EH (cell line): ENCODE data around the gene SCAF8.

Experiments used
- DNase-seq: peaks from one replicate; pipeline ENCODE4 v3.0.0-alpha.2; 2015; ENCODE audit warnings: low read depth

Gene SCAF8

DNA sequence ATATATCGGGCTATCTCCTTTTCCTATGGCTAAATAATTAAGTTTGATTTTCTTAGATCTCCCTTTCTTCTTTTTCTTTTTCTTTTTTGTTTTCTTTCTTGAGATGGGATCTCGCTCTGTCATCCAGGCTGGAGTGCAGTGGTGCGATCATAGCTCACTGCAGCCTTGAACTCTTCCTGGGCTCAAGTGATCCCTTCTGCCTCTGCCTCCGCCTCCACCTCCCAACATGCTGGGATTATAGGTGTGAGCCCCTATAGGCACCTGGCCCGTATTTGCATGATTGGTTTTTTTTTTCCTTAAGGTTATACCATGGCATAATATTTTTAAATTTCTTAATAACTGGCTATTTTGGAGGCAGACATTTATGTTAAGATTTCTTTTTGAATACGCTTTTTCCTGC lies 106.3 kb downstream of the SCAF8 start:
- no peak for DNase-seq

DNA sequence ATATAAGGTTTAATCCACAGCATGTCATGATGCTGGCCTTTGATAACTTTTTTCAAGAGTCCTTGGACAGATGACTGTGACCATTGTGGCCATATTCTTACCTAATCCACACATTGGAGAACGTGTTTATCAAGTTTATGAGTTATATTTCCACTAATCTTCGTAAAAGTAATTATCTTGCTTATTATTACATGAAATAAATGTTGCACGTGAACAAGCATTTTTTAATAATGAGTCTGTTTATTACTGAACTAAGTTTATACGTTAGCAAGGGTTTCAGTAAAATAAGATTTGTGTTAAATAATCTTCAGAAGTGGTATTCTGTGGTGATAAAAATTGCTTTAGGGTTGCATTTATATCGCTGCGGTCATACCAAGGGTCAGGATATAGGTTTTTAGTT lies 107.1 kb downstream of the SCAF8 start:
- DNase-seq = no peak

DNA sequence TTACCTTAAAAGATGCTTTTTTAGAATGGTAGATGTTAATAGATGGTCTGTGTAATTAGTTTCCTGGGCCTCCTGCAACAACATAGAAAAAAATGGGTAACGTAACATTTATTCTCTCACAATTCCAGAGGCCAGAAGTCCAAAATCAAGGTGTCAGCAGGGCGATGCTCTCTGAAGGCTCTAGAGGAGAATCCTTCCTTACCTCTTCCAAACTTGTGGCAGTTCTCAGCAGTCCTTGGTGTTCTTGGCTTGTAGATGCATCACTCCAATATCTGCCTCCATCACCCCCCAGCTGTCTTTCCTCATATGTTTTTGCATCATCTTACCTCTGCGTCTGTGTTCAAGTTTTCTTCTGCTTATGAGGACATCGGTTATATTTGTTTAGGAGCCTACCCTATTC lies 107.9 kb downstream of the SCAF8 start:
- DNase-seq = no peak

DNA sequence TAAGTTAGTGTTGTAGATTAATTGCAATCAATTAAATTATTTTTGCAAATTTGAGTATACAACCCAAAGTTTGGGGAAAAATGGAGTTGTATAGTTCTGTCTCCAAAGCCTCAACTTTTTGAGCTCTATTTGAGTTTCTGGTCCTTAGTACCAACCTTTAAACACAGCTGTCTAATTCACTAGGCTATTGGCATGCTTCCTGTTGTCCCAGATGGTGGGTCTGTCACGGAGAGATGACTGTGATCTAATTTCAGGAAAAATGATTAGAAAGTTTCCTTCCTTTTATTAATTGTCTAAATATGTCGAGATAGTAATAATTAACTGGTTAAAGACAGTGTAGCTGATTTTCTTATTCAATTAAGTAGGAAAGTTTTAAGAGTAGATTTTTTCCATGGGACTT lies 109.6 kb downstream of the SCAF8 start:
- DNase-seq = no peak

DNA sequence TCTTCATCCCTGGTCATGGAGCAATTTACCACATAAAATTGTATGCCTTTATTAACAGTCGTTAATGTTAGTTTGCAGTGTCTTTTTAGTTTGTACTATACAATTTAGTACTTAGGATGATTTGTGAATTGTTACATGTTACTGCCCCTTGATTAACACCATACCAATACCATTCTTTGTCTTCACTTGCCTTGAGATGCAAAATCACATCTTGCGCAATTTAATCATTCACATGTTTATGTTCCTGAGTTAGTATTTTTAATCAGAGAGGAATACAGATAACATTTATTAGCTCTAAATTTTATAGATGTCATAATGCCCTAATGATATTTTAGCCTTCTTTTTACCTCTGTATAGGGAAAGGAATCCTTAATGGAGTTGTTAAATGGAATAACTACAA lies 114.1 kb downstream of the SCAF8 start:
- DNase-seq = peak; percentile 5

DNA sequence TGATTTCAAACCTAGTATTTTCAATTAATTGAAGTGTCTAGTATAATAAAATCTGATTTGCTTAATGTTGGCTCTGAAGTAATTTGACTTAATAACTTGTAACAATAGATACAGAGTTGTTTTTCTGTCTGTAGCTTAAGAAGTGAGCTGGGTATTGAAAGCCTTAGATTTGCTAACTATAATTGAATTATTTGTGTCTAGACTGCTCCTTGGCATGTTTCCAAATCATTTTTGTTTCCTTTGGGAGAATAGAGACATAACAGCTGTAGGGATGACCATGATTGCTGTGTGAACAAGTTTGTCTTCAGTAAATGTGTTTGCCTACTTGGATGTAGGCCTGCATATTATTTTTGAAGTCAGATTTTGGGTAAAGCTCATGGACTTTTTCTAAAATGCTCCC lies 115.4 kb downstream of the SCAF8 start:
- DNase-seq = peak; percentile 5

DNA sequence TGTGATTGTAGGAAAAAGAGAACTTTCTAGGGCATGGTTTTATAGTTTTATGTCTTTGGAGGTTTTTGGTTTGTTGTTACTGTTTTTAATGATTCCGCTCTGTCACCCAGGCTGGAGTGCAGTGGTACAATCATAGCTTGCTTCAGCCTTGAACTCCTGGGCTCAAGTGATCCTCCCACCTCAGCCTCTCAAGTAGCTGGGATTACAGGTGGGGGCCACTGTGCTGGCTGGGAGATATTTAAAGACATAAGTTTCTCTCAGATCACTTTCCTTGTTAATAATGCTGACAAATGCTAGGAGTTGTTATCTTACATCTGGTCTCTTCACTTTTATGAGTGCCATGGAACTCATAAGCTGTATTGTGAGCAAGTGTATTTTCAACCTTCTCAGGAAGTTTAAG lies 116.3 kb downstream of the SCAF8 start:
- no peak for DNase-seq

DNA sequence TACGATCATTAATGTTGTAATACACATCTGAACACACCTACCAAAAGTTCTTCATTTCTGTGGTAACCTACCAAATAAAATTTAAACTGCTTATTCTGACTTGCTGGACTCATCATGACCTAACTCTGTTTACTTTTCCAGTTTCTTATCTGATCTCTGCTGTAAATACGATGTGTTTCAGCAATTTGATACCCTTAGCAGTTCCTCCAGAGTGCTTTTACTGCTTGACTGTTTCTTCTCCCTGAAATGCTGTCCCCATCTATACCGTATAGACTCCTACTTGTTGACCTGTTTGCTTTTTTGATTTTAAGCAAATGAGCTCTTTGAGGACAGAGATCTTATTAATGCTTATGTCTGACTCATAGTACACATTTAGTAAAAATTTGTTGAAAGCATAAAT lies 119.5 kb downstream of the SCAF8 start:
- peak; percentile 71 for DNase-seq

DNA sequence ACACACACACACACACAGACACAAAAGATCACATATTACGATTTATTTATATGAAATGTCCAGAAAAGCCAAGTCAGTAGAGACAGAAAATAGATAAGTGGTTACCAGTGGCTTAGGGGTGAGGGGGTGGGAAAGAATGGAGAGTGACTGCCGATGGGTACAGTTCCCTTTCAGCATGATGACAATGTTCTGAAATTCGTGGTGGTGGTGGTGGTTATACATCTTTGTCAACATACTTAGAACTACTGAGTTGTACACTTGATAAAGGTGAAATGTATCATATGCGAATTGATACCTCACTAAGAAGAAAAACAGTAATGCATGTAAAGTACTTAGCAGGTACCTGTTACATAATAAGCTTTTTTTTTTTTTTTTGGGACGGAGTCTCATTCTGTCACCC lies 124.3 kb downstream of the SCAF8 start:
- no peak for DNase-seq

DNA sequence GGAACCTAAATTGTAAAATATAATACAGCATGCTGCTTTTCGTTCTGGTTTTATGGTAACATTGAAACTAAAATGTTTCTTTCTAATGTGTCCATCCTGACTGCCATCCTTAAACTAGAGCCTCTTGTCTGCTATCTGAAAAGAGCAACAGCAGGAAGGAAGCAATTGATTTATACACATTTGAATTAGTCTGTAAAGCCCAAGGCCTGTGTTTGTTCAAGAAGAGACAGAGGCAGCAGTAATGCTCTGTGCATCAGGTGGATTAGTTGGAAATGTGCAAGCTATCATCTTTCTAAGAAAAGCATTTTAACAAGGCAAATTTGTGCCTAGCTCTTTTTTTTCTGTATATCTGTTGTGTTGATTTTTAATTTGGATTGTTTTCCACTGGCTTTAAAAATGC lies 128.6 kb downstream of the SCAF8 start:
- DNase-seq = no peak

DNA sequence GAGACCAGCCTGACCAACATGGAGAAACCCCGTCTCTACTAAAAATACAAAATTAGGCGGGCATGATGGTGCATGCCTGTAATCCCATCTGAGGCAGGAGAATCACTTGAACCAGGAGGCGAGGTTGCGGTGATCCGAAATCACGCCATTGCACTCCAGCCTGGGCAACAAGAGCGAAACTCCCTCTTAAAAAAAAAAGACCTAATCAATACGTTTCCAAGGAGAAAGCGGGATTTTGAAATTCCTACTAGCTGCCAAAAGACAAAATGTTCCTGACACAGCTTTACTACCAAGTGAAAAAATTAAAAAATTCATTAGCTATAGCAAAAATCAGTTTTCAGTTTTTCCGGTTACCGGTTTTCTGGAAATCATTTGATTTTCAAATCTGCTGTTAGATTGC lies 129.3 kb downstream of the SCAF8 start:
- DNase-seq = no peak

DNA sequence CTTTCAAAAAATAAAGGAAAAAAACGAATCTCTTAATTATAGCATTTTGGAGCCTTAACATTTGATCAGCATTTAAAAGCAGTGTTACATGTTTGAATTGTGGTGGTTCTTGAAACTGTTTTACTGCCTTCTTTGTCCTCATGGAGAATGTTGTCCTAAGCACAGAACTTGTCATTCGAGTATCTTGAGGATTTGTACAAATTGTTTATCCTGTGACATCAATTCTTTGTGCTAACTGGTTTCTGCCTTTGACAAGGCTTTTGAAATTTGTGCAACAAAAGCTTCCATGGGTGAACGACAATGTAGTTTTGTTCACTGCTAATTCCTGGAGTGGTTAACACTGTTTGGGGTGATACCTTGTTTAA lies 130.8 kb downstream of the SCAF8 start:
- DNase-seq = no peak

DNA sequence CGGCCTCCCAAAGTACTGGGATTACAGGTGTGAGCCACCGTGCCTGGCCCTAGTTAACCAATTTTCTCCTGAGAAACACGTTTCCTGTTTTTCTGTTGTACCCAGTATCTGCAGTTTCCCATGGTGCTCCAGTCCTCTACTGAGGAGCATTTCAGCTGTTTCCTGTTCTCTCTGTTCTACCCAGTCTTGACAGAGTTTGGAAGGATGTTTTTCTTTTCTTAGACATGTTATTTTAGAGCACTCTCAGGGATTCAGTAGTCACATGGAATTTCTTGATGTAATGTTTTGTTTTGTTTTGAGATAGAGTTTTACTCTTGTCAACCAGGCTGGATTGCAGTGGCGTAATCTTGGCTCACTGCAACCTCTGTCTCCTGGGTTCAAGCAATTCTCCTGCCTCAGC lies 132.1 kb downstream of the SCAF8 start:
- DNase-seq = peak; percentile 64

DNA sequence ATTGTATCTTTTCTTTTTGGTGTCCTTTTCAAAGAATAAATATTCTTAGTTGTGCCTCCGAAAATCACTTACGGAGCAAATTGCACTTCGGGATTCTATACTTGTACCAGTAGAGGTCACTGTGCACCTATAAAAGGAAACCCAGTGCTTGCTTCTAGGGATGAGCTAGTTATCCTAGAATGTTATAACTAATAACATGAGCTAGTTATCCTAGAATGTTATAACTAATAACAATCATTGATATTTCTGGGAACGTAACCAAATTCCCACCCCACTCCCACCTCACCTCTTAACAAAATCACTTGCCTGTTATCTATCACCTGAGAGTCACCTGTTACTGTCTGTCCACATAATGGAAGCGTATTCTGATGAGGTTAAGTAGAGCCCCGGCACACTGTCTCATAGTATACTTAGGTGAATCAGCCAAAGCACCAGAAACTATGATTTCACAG lies 135.0 kb downstream of the SCAF8 start:
- peak; percentile 73 for DNase-seq

DNA sequence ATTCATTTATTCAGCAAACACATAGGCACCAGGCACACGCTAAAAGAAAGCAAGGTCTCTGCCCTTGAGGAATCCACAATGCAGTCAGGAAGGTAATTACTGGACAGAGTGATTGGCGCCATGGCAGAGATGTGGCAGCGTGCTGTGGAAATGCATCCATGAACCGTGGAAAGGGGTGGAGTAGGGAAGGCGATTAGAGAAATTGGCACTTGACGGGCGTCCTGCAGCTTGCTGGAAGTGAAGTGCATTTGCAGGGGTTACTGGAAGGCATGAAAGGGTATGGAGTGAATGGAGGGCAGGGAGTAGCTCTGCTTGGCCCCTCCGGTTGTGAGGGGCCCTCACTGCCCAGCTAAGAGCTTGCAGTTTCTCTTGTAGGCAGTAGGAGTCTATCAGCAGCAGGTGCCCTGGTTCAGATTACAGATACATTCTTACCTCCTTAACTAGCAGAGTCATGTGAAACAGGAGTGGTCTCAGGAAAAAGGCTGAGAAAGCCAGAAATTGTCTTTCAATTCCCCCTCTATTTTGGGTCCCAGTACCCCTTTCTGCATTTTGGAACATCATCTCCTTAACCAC lies 139.4 kb downstream of the SCAF8 start:
- DNase-seq = no peak

DNA sequence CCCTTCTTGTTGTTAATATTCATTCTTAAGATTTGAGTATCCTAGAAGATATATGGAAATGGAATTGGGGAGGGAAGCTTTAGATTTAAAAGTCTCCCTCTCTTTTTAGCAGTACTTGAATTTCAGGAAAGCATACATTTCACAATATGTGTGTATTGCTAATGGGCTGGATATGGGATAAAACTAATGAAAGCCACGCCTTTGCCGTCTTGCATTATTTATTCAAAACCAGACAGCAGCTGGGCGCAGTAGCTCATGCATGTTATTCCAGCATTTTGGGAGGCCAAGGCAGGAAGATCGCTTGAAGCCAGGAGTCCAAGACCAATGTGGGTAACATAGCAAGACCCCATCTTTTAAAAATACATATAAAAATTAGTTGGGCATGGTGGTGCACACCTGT lies 140.3 kb downstream of the SCAF8 start:
- no peak for DNase-seq

DNA sequence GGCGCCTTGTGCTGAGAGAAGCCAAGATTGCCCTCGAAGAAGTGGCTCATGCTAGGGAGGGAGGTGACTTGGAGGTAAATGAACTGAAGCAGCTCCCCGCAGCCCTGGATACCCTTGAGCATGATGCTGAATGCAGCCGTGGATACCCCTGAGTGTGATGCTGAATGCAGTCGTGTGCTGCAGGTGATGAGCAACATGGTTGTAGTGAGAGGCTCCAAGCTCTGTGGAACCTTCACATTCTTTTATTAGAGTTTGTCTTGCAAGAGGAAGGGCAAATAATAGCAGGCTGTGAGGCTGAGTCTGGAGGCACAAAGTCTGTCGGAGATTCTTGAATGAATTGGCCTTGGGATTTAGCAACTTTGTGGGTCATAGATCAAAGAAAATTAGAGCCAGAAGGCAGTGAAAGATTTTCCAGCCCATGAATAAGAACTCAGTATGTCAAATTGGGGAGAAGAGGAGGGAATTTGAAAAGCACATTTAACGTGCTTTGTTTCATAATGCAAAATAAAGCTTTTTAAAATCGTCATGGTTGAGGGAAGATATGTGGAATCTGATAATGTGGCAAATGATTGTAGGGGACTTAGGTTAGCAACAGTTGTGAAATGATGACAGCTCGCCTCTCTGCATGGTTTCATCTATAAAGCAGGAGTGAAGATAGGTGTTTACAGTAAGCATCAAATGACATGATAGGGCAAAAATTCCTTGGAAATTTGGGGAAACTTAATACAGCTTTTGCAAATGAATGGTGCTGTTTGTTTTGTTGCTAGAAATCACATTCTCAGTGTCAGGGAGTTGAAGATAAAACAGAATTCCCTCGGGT lies 141.8 kb downstream of the SCAF8 start:
- DNase-seq = no peak

DNA sequence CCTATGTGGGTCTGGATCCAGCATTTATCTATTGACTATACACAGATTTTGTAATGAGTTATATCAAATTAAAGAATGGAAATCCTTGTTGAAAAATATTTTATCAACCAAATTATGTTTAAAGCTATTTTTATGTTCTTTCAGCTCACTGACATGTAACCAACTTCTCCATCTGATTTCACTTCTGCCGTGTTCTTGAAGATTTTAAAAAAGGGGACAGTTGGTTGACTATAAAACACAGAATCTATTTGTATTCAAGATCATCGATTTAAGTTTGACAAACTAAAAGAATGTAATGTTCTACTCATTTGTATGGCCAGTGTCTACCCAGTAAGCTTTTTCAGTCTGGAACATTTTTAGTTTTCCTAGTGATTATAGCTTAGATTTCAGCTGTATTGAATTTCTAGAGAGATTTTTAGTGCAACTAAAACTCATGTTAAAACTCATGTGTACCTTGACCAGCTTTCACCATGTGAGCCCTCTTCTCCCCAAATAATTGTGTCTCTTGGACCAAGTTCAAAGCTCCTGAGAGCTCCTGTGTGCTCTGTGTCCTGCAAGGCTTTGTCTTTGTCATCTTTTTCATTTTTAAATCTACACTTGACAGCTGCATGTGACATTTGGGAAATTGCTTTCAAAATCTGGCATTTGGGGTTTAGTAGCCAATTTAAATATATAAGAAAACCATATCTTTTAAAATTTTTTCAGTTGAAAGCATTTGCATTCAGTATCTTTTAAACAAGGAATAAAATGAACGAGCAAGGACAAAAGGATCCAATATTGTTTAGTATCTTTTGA lies 143.5 kb downstream of the SCAF8 start:
- no peak for DNase-seq

DNA sequence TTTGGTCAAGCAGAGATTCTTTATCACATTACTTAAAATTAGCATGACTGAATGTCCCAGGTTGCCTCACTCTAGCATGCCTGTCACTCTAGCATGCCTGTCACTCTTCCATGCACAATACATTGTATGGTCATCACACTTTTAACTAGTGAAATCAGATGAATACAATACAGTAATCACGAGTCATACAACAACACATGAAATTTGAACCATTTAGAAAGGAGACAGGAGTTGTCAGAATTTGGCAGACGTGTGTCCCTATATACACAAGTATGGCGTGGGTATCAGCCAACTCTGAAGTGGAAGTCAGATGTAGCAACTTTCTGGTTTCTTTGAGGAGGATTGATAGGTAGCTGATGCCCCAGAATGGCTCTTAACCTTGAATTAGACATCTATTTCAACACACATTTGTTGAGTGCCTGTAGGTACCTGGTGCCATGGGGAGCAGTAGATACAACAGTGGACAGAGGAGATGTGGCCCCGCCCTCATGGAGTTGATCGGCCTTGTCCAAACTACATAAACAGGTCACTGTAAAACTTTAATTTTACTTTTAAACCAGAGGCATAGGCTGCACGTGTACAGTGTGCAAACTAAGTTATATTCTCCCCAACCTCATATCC lies 145.8 kb downstream of the SCAF8 start:
- peak; percentile 25 for DNase-seq

DNA sequence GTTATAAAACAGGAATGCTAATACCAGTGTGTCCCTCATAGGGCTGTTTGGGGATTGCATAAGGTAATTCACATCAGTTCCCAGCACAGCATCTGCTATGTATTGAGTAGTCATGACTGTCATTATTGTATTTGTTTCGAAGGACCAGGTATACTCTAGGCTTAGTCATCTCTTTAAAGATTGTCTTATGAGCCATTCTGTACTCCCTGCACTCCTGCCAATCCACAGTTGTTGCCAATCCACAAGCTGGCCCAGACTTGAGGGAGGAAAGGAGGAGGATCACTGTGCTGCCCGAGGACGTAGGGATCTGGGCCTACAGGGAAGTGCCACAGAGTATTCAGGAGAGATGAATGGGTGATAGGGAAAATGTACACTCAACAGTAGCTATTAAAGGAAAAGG lies 148.9 kb downstream of the SCAF8 start:
- no peak for DNase-seq
